MV-4-11 (cell line): ENCODE results near the gene DLAT.

ENCODE experiments used
- DNase-seq: peaks from one replicate; lab custom pipeline; 2025; lab: John Stamatoyannopoulos, UW

DLAT gene

GRCh38 chr11:112024773-112025678 is at the start of gene DLAT:
Gene DLAT, plus strand, starts transcription at chr11:112025408. Its CDS starts 65 bp downstream, at chr11:112025473.
- DNase-seq, result peak; percentile 82

GRCh38 chr11:111976119-111976766 is 49.0 kb upstream of the DLAT start:
- no peak for DNase-seq

GRCh38 chr11:111976767-111977145 is 48.5 kb upstream of the DLAT start:
- no peak for DNase-seq

GRCh38 chr11:111977146-111978027 is 47.8 kb upstream of the DLAT start:
- no peak for DNase-seq

- DNase-seq, result no peak
These were observed 47.0 kb upstream of the DLAT start for GRCh38 chr11:111978028-111978771.

- no peak for DNase-seq
These were observed 45.1 kb upstream of the DLAT start for GRCh38 chr11:111980062-111980461.

GRCh38 chr11:111981270-111981669 is 43.9 kb upstream of the DLAT start:
- no peak for DNase-seq

GRCh38 chr11:111982019-111982464 is 43.2 kb upstream of the DLAT start:
- DNase-seq, result no peak

GRCh38 chr11:111982541-111983186 is 42.5 kb upstream of the DLAT start:
- no peak for DNase-seq

- DNase-seq, result no peak
These were observed 41.8 kb upstream of the DLAT start for GRCh38 chr11:111983187-111983986.

GRCh38 chr11:111986589-111986988 is 38.6 kb upstream of the DLAT start:
- no peak for DNase-seq

GRCh38 chr11:111990381-111990780 is 34.8 kb upstream of the DLAT start:
- no peak for DNase-seq

GRCh38 chr11:111992206-111992855 is 32.9 kb upstream of the DLAT start:
- DNase-seq, result no peak

GRCh38 chr11:111996129-111996528 is 29.1 kb upstream of the DLAT start:
- no peak for DNase-seq

GRCh38 chr11:111996669-111997068 is 28.5 kb upstream of the DLAT start:
- DNase-seq, result peak; percentile 78

- DNase-seq, result no peak
These were observed 26.1 kb upstream of the DLAT start for GRCh38 chr11:111999111-111999510.

GRCh38 chr11:112000703-112001102 is 24.5 kb upstream of the DLAT start:
- DNase-seq, result peak; percentile 51

- DNase-seq, result no peak
These were observed 22.6 kb upstream of the DLAT start for GRCh38 chr11:112002491-112003216.

GRCh38 chr11:112004389-112004788 is 20.8 kb upstream of the DLAT start:
- peak; percentile 20 for DNase-seq
